Natural killer cell (primary cell): Measurements from ENCODE around the gene HAPSTR1. TPM values are rescaled to one million over a fixed set of nuclear protein-coding genes. Genes with fewer than 3 reads are reported as not detected.
A peak's percentile ranks its signal among the peaks of the same experiment; 100 is the strongest.

Experiments used
- ATAC-seq, 3 donors: fragments of 150-1000 bp in 2 of 3; fragments of 200-7000 bp in 1 of 3; cut with Tn5 transposase; 1 replicate in 1 of 3; 2 replicates in 2 of 3; pipeline ENCODE4 v1.10.0; 2021; ENCODE audit warnings: mild to moderate bottlenecking in 2 of 3, moderate library complexity in 2 of 3
- DNase-seq, 2 donors: peaks; one replicate each; pipeline versions ENCODE4 v3.0.0 to v3.0.0-alpha.2; 2013 to 2021; ENCODE audit warnings: mixed read lengths in 1 of 2
- H3K27ac ChIP-seq: one replicate; pipeline ENCODE4 v1.5.1; 2013; ENCODE audit warnings: mild to moderate bottlenecking, low read length
- H3K27me3 ChIP-seq: one replicate; pipeline ENCODE4 v1.6.1; 2013; ENCODE audit warnings: low read length; ENCODE audit not compliant: control insufficient read depth, insufficient read depth
- H3K36me3 ChIP-seq: one replicate; pipeline ENCODE4 v1.6.1; 2013; ENCODE audit warnings: low read length; ENCODE audit not compliant: control insufficient read depth, insufficient read depth
- H3K4me1 ChIP-seq: one replicate; pipeline ENCODE4 v1.6.1; 2013; ENCODE audit warnings: low read length; ENCODE audit not compliant: control insufficient read depth, insufficient read depth
- H3K4me3 ChIP-seq: one replicate; pipeline ENCODE4 v1.5.1; 2013; ENCODE audit warnings: low read length
- H3K9me3 ChIP-seq: one replicate; pipeline ENCODE4 v1.6.1; 2013; ENCODE audit warnings: low read length; ENCODE audit not compliant: control insufficient read depth, insufficient read depth
- H3K27ac Mint-ChIP-seq, 2 donors: one replicate each; pipeline ENCODE4 v1.8.0; 2022; ENCODE audit warnings: mild to moderate bottlenecking in 2 of 2, mixed read lengths in 2 of 2, moderate library complexity in 1 of 2
- H3K27me3 Mint-ChIP-seq, 2 donors: one replicate each; pipeline ENCODE4 v1.8.0; 2022; ENCODE audit warnings: low read depth in 2 of 2, mixed read lengths in 2 of 2
- H3K36me3 Mint-ChIP-seq: one replicate; pipeline ENCODE4 v1.8.0; 2022; ENCODE audit warnings: mixed read lengths
- H3K4me1 Mint-ChIP-seq, 2 donors: one replicate each; pipeline ENCODE4 v1.8.0; 2022; ENCODE audit warnings: mixed read lengths in 2 of 2
- H3K4me3 Mint-ChIP-seq: one replicate; pipeline ENCODE4 v1.8.0; 2022; ENCODE audit warnings: mild to moderate bottlenecking, moderate library complexity, mixed read lengths
- H3K9me3 Mint-ChIP-seq, 2 donors: one replicate each; pipeline ENCODE4 v1.8.0; 2022; ENCODE audit warnings: mixed read lengths in 2 of 2
- CTCF ChIP-seq: fragments of 200-600 bp; IDR thresholded peaks from one replicate; pipeline ENCODE4 v1.8.0; 2022; ENCODE audit warnings: antibody characterized with exemption
- WGBS: methylation state at CpG from one replicate; pipeline ENCODE4 v1.1.7; 2013; ENCODE audit warnings: missing lambda C conversion rate; ENCODE audit not compliant: insufficient coverage; 5-methylcytosine and 5-hydroxymethylcytosine counted together
- intact Hi-C: fragments of 100-400 bp; cut with micrococcal nuclease; formaldehyde crosslinking; loops from one replicate; pipeline ENCODE4 v1.14.2; 2022
- total RNA-seq, 4 donors: library from RNA; stranded (reverse); fragments of 120-200 nt in 1 of 4; gene quantifications; one replicate each; pipeline versions ENCODE4 v1.2.3 to v1.2.4, GENCODE V29; 2013 to 2022

HAPSTR1 gene
- total RNA-seq, 3 donors from 2014 or later (not counting 1 experiment from before 2014, with no cell fraction given): 135 to 145 (median 138) TPM

- peak overlapping the region; percentile 75 for H3K4me3 Mint-ChIP-seq
- Histone ChIP-seq H3K9me3 (no peaks in the 10 kb centered on the region), H3K4me3 (no peak overlapping the region), H3K27me3 (no peaks in the 10 kb centered on the region), H3K36me3 (peaks cover 62% of the 10 kb centered on the region), H3K27ac (peak overlapping the region; percentile 52), H3K4me1 (peaks cover 52% of the 10 kb centered on the region)
- peak; percentile 44 to 56 (median 47) for ATAC-seq
- peaks cover 28% of the 10 kb centered on the region for H3K36me3 Mint-ChIP-seq
- peaks cover 97 to 99% of the 10 kb centered on the region in 2 donors for H3K4me1 Mint-ChIP-seq
- H3K9me3 Mint-ChIP-seq: no peaks in the 10 kb centered on the region
- DNase-seq: peak in 1 of 2 donors; percentile 58
- peak overlapping the region; percentile 77 to 86 for H3K27ac Mint-ChIP-seq
- 38% methylated on average over 12 of the region's 13 CpGs for WGBS
- TF ChIP-seq CTCF: no peak
- H3K27me3 Mint-ChIP-seq: no peaks in the 10 kb centered on the region
- intact Hi-C loops: no loop called here
Measured at GRCh38 chr16:9102943-9103342, 11.5 kb downstream of the HAPSTR1 start.

GRCh38 chr16:9103546-9103945 lies 12.1 kb downstream of the HAPSTR1 start:
- H3K4me3 Mint-ChIP-seq: peak overlapping the region; percentile 75
- no peak for TF ChIP-seq CTCF
- H3K36me3 Mint-ChIP-seq: peaks cover 28% of the 10 kb centered on the region
- H3K27me3 Mint-ChIP-seq: no peaks in the 10 kb centered on the region
- Histone ChIP-seq H3K27ac (peak overlapping the region; percentile 52), H3K36me3 (peaks cover 68% of the 10 kb centered on the region), H3K9me3 (no peaks in the 10 kb centered on the region), H3K27me3 (no peaks in the 10 kb centered on the region), H3K4me1 (peaks cover 50% of the 10 kb centered on the region), H3K4me3 (no peak overlapping the region)
- ATAC-seq (no peak), DNase-seq (no peak)
- no peaks in the 10 kb centered on the region for H3K9me3 Mint-ChIP-seq
- intact Hi-C loops: no loop called here
- peak overlapping the region; percentile 77 to 86 for H3K27ac Mint-ChIP-seq
- peaks cover 95 to 97% of the 10 kb centered on the region in 2 donors for H3K4me1 Mint-ChIP-seq
- 64% methylated on average over 3 of the region's 3 CpGs for WGBS

- intact Hi-C loops: no loop called here
- no peaks in the 10 kb centered on the region for H3K9me3 Mint-ChIP-seq
- ATAC-seq (peak in 1 of 3 donors; percentile 23), DNase-seq (no peak)
- H3K27ac ChIP-seq: no peak overlapping the region
- H3K27ac Mint-ChIP-seq: peak overlapping the region; percentile 29 to 86
- no peaks in the 10 kb centered on the region for H3K9me3 ChIP-seq
- H3K4me3 ChIP-seq: no peak overlapping the region
- peaks cover 48% of the 10 kb centered on the region for H3K4me1 ChIP-seq
- H3K36me3 Mint-ChIP-seq: peaks cover 28% of the 10 kb centered on the region
- H3K4me1 Mint-ChIP-seq: peaks cover 95 to 97% of the 10 kb centered on the region in 2 donors
- no peak for TF ChIP-seq CTCF
- peak overlapping the region; percentile 71 for H3K4me3 Mint-ChIP-seq
- peaks cover 80% of the 10 kb centered on the region for H3K36me3 ChIP-seq
- no peaks in the 10 kb centered on the region for H3K27me3 ChIP-seq
- H3K27me3 Mint-ChIP-seq: no peaks in the 10 kb centered on the region
Measured at GRCh38 chr16:9105189-9105588, 13.7 kb downstream of the HAPSTR1 start.
